K562 (cell line): ENCODE measurements around the gene CAPZB.

Experiments used
- ATF4 ChIP-seq: fragments of 450-650 bp; formaldehyde crosslinking; IDR thresholded peaks from 2 replicates; pipeline ENCODE4 v1.4.0; 2022; ENCODE audit warnings: mild to moderate bottlenecking, moderate library complexity
- CTCF ChIP-seq, 3 experiments: IDR thresholded peaks in 2 of 3; conservative IDR thresholded peaks in 1 of 3; 2 replicates each; pipeline ENCODE4 v1.5.1; 2011 to 2012; ENCODE audit warnings: low read length in 3 of 3, mild to moderate bottlenecking in 3 of 3, control low read depth in 2 of 3, improper control_type of control experiment in 1 of 3, inconsistent platforms in 1 of 3, low read depth in 1 of 3, mixed read lengths in 1 of 3, moderate library complexity in 1 of 3; ENCODE audit not compliant: insufficient read depth in 2 of 3
- E2F4 ChIP-seq: sonication (generic); formaldehyde crosslinking; IDR thresholded peaks from 2 replicates; pipeline ENCODE4 v1.8.0; 2022; ENCODE audit warnings: mild to moderate bottlenecking, low read depth, missing genetic modification reagents
- HDAC3 ChIP-seq: fragments of 450-650 bp; IDR thresholded peaks from 2 replicates; pipeline ENCODE4 v1.6.1; 2018; ENCODE audit warnings: borderline replicate concordance, mild to moderate bottlenecking, moderate library complexity; ENCODE audit not compliant: partially characterized antibody
- HNRNPK ChIP-seq: fragments of 200-400 bp; formaldehyde crosslinking; IDR thresholded peaks from one replicate; pipeline ENCODE4 v1.6.1; 2018; ENCODE audit warnings: mild to moderate bottlenecking, low read depth, low read length; ENCODE audit not compliant: poor library complexity, severe bottlenecking
- KDM1A ChIP-seq, 2 experiments: fragments of 450-650 bp; IDR thresholded peaks; 2 replicates each; pipeline ENCODE4 v1.6.1; 2016; ENCODE audit warnings: mild to moderate bottlenecking in 2 of 2
- KLF10 ChIP-seq: fragments of 250-450 bp; sonication (Bioruptor Pico); IDR thresholded peaks from 2 replicates; pipeline ENCODE4 v1.6.1; 2021; ENCODE audit warnings: matching md5 sums
- MTF1 ChIP-seq: fragments of 250-450 bp; sonication (Bioruptor Pico); IDR thresholded peaks from 2 replicates; pipeline ENCODE4 v1.9.0; 2021; ENCODE audit warnings: moderate library complexity, mild to moderate bottlenecking, inconsistent platforms, borderline replicate concordance
- POLR2AphosphoS5 ChIP-seq: IDR thresholded peaks from 2 replicates; pipeline ENCODE4 v1.6.1; 2011; ENCODE audit warnings: mild to moderate bottlenecking, low read depth, low read length, moderate library complexity; ENCODE audit not compliant: control insufficient read depth, insufficient read depth
- PRDM10 ChIP-seq: fragments of 450-650 bp; IDR thresholded peaks from 2 replicates; pipeline ENCODE4 v1.6.1; 2018; ENCODE audit not compliant: partially characterized antibody
- SREBF1 ChIP-seq: fragments of 150-350 bp; IDR thresholded peaks from 2 replicates; pipeline ENCODE4 v1.6.1; 2014; ENCODE audit warnings: antibody characterized with exemption, low read depth, low read length, borderline replicate concordance
- YY1 ChIP-seq, 3 experiments: IDR thresholded peaks; 2 replicates each; pipeline ENCODE4 v1.6.1; 2011; ENCODE audit warnings: low read length in 2 of 3, mild to moderate bottlenecking in 2 of 3, moderate library complexity in 2 of 3, borderline replicate concordance in 1 of 3, control low read depth in 1 of 3, low read depth in 1 of 3; ENCODE audit not compliant: insufficient read depth in 3 of 3, insufficient replicate concordance in 2 of 3, control insufficient read depth in 1 of 3, insufficient read length in 1 of 3; ENCODE audit errors: extremely low read depth in 1 of 3

GRCh38 chr1:19300211-19300610 lies 185.1 kb downstream of the CAPZB start:
- TF ChIP-seq POLR2AphosphoS5 (no peak), ATF4 (CRISPR knock-in tag) (no peak), CTCF (IDR thresholded peaks at IDR 0.05 in 2 of 3, conservative IDR thresholded peaks at IDR 0.05 in 1 of 3; ENCODE audit: insufficient read depth in 2 of 3, low read depth in 1 of 3, low read length in 3 of 3) (no peak), HDAC3 (no peak), SREBF1 (no peak), YY1 (IDR thresholded peaks at IDR 0.05; ENCODE audit: borderline replicate concordance in 1 of 3, control insufficient read depth in 1 of 3, extremely low read depth in 1 of 3, insufficient read depth in 3 of 3, insufficient read length in 1 of 3, insufficient replicate concordance in 2 of 3, low read depth in 1 of 3, low read length in 2 of 3) (no peak), KDM1A (IDR thresholded peaks at IDR 0.05) (no peak), KLF10 (no peak), PRDM10 (no peak), HNRNPK (no peak), E2F4 (CRISPR knock-in tag) (no peak), MTF1 (CRISPR knock-in tag) (no peak)
